Measurements from ENCODE around the gene HIPK1.
"Not testable (repeated sequence)": the region's sequence is repeated elsewhere in the genome, so short reads cannot be mapped to it uniquely, and the experiment has no call there.

Gene HIPK1

DNA sequence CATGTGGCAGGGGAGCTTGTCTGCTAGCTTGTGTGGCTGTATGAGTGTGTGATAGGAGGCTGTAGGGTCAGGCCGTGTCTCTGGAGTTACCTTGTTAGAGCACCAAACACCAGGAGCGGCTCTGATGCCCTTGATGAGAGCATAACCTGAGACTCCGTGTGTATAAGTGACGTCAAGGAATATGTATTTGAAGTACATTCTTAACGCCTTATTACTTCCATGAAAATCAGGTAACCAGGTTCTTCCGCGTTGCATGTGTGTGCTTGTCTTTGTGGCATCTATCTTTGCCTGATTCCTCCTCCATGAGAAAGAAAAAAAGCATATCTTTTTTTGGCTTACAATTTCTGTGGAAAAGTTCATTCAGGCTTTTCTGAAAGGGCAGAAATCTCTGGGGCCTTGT is 54.7 kb downstream of the HIPK1 start:
- DNase-seq: no peak

DNA sequence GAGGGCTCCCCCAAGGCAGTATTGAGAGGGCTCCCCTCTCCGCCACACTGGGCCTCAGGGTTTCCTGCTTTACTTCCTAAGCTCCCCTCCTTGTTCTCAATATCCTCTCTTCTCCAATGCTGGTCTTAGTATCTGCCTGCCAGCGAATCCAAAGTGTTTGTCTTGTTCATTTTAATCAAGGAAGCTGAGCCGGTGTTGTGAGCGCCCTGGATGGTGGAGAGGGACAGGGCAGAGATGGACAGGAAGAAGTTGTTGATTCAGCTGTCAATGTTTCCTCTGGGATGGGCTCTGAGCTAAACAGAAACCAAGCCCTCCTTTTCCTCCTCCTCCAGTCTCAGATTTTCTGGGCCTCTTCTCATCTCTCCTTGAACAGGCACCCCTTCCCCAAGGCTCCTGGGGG is 55.6 kb downstream of the HIPK1 start:
- no peak for DNase-seq

DNA sequence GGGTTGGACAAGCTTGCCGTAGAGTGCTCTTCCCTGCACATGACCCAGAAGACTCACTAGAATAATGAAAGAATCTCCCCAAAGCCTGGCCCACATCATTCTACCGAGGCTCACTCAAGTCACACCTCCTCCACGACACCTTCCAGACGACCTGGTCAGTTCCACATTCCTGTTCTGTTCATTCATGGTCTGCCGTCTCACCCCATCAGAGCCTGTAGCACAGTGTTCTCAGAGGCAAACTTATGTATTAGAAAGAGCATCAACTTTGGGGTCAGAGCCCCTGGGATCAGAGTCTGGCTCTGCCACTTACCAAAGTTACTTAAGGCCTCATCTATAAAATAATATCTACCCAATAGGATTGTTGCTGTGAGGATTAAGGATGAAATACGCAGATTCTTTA is 57.7 kb downstream of the HIPK1 start:
- DNase-seq: no peak

DNA sequence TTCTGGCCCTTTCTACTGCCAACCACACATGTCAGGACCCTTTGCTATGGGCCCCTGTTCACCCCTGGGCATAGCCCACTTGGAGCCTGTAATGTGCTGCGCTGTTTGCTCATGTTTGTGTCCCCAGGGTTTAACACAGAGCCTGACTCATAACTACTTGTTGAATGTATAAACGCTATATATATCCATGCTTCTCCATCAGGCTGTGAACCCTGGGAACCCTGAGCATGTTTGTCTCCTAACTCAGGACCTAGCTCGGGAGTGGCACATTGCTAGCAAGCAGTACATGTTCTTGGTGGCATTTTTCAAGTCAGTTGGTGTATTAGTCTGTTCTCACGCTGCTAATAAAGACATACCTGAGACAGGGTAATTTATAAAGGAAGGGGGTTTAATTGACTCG is 58.1 kb downstream of the HIPK1 start:
- DNase-seq: no peak

DNA sequence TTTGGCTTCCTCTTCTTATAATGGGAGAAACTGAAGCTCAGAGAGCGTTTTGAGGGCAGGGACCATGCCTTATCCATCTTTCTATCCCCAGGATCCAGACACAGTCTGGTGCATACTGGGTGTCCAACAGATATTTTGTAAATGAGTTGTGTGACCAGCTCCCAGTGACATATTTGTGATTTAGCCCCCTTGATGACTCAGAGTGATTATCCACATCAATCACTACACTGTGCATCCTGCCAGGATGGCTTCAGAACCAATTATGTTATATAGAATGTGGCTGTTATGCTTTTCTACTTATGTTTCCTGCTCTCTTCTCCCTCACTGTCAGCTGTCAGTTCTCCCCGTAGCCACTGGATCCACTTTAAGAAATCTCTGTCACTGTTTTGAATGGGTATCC is 61.4 kb downstream of the HIPK1 start:
- DNase-seq: no peak

DNA sequence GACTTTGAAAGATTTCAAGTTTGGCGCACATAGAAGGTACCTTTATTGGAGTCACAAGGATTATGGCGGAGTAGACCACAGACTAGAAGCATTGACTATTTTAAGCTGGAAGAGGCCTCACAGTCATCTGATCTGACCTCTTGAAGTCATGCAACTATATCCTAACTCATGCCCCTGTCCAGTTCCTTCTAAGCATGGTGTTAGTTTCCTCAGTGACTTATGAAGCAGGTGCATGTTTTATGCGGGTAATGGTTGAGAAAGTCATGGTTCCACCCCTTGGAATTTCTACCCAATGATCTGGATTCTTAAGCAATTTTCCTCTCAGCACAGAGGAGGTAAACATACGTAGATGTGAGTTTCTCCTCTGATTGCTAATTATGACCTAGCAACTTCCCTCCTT is 61.8 kb downstream of the HIPK1 start:
- no peak for DNase-seq

DNA sequence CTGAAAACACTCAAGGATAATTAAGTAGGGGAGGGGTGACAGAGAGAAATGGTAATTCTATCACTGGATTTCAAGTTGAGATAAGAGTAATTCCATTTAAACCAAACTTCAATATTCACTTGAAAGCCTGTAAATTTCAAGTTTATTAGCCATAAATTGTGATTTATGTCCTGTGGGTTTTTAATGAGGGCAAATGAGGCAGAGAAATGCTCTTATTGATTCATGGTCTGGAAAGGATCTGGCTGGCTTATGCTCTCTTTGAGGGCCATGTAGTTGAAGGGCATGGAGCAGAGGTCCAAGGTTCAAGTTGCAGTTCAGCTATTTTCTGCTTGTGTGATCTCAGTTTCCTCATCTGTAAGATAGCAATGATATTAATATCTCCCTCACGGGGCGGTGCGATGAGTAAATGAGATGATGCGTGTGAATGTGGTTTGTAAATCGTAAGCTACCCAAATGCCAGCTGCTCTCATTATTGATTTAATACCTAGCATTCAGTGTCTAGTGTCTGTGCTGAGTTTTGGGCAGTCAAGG is 62.4 kb downstream of the HIPK1 start:
- no peak for DNase-seq

DNA sequence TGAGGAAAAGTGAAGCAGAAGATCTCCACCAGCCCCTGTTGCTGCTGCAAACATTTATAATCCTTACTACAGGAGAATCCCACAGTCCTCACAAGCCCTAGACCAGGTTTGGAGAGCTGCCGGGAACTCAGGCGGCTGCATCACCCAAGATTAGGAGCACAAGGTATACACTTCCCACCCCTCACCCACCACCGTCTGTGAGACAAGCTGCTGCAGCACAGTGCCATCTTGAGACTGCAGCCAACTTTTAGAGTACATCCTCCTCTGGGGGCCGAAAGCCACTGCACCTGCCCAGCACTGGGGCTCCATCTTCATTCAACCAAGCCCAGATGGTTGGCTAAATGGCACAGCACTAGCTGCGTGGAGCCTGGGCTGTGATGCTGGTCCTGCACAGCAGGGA is 63.9 kb downstream of the HIPK1 start:
- no peak for DNase-seq

DNA sequence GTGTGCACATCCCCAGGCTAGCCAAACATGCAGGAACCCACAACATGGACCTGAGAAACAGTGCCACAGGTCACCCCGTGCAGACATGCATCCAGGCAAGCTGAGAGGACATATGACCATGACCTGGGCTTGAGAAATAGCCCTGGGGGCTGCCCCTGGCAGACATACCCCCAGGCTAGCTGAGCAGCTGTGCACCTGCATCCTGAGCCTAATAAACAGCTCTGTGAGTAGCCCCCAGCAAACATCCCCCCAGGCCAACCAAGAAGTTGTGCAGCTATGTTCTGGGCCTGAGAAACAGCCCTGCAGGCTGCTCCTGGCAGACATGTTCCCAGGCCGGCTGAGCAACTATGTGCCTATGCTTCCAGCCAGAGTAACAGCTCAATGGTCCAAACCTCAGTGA is 64.6 kb downstream of the HIPK1 start:
- DNase-seq: no peak

DNA sequence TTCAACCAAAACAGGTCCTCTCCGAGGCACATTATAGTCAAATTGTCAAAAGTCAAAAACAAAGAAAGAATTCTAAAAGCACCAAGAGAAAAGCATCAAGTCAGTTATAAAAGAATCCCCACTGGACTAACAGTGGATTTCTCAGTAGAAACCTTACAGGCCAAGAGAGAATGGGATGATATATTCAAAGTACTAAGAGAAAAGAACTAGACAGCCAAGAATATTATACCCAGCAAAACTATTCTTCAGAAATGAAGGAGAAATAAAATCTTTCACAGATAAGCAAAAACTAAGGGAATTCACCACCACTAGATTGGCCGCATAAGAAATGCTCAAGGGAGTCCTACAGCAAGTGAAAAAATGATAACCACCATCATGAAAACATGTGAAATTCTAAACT is 66.3 kb downstream of the HIPK1 start:
- DNase-seq: no peak

DNA sequence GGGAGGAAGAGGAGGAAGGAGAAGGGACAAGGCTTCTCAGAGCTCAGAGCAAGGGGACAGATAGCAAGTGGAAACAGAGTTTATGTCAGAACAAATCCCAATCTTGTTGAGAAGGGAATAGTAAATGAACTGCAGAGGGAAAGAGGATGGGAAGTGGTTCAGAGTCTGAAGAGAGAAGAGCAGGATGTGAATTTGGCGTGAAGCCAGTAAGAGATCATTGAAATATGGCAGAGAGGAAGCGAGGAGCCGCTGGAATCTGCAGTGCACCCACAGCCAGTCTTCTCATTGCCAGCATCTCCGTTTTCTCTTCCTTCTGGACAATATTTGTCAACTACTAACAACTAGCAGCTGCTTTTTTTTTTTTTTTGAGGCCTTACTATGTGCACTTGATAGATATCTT is 69.2 kb downstream of the HIPK1 start:
- DNase-seq: peak in 1 of 6 experiments; percentile 8

DNA sequence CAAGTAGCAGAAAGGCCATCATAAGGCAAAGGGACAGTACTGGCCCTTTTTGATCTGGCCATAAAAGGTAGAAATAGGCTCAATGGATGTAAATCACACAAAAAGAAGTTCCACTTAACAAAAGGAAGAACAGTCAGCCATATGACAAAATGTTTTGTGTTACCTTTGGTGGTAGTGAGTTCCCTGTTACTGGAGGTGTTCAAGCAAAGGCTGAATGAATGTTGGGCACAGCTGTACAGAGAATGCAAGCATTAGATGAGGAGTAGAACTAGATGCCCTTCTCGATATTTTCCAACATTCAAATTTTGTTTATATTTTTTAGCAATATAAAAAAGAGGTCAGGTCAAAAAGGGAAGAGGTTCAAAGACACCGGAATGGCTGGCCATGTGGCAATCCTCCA is 70.1 kb downstream of the HIPK1 start:
- DNase-seq: no peak

DNA sequence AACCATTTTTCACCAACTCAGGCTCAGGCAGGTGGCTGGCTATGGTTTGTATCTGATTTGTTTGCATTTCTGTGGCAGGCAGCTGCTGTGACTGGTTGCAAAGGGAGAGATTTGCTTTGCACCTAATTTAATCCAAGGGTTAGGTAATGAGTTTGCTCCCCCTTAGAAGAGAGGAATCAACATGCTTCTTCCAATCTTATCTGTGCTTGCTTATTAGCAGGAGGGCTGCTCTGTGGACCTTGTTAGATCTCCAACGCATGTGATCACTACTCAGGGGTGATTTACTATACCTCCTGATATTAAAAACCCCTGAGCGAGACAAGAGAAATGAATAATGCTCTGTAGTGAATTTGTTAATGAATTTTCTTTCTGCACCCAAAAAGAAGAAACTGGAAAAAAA is 70.7 kb downstream of the HIPK1 start:
- DNase-seq: no peak

DNA sequence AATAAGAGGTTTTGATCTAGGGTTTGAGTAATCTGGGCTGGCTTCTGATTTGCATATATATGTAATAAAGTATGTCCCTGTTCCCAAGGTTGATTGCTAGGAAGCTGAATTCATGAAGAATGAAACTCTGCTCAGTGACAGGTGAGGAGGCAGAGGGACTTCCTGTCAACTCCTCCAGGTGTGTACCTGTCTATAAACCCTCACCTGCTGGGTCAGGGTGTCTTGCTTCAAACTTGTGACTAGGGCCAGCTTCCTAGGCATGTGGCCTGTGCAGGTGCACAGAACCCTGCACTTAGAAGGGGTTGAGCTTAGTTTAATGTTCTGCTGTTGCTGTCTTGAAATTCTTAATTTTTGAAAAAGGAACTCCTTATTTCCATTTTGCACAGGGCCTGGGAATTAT is 71.3 kb downstream of the HIPK1 start:
- no peak for DNase-seq

DNA sequence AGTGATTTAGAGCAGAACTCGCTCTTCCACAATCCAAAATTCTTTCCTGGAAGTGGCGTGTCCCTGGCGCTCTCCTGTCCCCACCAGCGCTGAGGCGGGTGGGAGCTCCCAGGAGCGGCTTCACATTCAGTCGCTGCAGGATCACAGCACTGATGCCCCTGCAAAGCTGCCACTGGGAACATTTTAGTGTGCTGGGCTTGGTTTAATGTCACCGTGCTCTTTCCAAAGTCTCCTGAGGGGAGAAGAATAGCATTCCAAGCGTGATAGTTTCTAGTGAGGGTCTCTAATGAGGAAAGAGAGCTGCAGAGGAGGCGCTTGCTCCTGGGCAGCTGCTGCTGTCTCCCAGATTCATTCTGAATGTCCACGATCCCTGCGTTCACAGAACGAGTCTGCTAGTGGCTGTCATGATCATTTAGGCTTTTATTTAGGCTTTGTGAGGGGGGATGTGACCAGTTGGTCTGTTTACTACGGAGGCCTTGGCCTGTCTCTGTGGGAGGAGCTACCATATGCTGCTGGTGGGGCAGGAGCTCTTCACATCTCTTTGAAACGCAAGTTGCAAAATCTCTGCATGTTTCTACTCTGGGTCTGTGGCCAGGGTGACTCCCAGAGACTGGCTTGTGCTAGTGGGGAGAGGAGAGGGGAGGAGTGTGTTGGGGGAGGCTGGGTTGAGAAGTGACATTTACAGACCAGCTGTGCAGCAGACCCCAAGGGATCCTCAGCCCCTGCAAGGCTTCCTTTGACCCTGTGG is 73.5 kb downstream of the HIPK1 start:
- DNase-seq: no peak

DNA sequence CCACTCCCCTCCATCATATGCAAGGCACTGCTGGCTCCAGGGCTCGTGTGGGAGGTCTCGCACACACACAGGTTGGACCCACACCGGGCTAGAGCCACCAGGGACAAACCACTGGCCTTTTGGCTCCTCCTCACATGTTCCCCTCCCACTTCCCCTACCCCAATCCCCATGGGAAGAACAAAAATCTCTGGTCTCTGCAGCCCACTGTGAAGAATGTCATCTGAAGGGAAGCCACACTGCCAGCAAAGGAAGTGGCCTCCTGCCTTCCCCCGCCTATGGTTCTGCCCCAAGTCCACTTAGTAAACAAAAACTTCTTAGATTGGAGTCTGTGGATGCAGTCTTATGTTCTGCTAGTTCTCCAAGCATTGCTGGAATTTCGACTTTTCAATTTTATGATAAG is 74.3 kb downstream of the HIPK1 start:
- no peak for DNase-seq

DNA sequence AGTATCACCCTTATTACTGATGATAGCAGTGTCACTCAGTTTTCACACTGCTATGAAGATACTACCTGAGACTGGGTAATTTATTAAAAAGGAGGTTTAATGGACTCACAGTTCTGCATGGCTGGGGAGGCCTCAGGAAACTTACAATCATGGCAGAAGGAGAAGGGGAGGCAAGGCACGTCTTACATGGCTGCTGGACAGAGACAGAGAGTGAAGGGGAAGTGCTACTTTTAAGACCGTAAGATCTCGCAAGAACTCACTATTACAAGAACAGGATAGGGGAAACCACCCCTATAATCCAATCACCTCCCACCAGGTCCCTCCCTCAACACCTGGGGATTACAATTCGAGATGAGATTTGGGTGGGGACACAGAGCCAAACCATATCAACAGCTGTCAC is 77.7 kb downstream of the HIPK1 start:
- DNase-seq: not testable (repeated sequence)

DNA sequence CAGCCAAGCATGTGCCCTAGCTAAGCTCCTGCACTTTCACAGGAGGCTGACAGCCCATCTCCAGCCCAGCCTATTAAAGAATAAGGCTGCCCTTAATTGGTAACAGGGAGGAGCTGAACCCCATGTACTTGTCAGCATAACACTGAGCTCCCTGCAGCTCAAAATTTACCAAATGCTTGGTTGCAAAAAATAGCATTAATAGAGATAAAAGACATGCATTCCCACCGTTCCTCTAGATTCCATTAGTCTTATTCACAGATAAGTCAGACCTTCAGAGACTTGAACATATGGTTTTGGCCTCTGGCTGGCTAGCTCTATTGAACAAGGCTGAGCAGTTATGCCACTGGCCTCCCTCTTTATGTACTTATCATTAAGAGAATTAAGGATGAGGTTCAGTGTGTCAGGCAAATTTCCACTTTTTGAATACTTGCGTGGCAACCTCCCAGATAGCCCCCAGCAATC is 79.4 kb downstream of the HIPK1 start:
- DNase-seq: no peak

DNA sequence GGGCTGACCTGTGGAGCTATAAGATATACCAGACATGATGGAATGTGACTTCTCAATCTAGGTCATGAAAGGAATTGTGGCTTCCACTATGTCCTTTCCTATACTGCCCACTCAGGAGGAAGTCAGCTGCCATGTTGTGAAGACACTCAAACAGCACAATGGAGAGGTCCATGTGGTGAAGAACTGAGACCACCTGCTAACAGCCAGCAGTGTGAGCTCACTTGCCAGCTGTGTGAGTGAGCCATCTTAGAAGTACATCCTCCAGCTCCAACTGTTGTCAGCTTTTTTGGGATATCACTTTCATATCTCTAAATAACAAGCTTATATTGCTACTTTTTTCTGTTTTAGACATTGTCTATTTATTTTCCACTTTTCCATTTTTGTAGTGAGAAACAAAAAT is 79.9 kb downstream of the HIPK1 start:
- no peak for DNase-seq

DNA sequence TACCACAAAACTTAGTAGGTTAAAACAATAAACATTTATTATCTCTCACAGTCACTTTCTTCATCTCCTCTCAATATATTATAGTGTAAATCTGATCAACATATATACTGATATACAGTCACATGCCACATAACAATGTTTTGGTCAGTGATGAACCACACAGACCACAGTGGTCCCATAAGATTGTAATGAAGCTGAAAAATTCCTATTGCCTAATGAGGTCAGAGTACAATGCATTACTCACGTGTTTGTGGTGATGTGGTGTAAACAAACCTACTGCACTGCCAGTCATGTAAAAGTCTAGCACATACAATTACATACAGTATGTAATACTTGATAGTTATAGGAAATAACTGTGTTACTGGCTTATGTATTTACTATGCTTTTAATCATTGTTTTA is 80.3 kb downstream of the HIPK1 start:
- no peak for DNase-seq

DNA sequence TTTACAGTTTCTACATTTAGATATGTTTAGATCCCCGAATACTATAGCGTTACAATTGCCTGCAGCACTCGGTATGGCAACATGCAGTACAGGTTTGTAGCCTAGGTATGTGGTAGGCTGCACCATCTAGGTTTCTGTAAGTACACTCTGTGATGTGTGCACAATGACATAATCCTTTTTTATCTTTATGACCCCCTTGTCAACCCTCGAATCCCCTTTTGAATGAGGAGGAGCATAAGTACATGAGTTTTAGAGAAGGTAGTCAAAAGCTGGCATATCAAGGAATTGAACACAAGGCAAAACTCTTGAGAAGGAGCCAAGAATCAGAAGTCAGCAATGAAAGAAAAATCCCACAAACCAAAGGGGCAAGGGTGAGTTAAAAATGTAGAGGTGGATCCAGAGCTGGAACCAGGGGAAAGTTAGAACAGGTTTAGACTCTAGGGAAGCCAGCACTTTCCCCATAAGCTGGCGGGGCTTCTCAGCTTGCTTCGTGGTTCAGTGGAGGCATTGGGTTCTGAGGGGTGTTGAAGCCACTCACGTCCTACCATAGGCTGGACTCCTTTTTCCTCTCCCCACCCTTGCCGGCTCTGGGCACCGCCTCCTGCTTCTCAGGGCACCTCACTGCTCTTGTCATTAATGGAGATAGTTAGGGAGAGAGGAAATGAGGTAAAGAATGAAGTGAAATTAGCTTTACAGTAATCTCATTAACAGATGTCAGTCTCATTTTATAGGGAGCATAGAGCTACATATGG is 81.5 kb downstream of the HIPK1 start:
- DNase-seq: no peak

DNA sequence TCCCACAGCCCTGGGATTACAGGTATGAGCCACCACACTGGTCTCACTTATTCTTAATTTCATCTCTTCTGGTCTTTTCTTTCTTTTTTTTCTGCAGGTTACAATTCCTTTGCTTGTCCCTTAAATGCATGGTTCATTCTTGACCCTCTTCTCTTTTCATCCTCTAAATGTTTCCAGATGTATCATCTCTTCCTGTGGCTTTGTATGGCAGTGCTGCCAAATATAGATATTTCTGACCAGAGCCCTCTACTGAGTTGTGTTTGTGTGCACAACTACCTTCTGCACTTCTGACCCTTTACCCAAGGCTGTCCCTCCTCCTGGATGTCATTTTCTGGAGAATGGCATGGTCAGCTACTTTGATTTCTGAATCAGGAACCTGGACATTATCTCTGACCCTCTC is 82.7 kb downstream of the HIPK1 start:
- no peak for DNase-seq

DNA sequence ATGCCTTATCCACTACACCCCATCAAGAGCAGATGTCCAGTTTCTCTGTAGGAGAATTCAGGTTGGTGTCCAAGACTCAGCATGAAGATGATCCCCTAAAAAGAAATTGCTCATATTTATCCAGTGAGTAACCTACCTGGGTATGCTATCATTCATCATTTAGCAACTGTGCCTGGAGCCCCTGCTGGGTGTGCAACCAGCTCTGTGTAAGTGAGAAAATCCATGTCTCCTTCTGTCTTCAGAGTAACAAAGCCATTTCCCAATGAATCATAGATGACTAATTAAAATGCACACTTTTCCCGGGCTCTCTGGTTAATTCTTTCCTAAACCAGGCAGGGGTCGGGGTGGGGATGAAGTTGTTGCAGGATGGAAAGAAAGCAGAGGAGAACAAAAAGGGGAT is 86.0 kb downstream of the HIPK1 start:
- DNase-seq: no peak

DNA sequence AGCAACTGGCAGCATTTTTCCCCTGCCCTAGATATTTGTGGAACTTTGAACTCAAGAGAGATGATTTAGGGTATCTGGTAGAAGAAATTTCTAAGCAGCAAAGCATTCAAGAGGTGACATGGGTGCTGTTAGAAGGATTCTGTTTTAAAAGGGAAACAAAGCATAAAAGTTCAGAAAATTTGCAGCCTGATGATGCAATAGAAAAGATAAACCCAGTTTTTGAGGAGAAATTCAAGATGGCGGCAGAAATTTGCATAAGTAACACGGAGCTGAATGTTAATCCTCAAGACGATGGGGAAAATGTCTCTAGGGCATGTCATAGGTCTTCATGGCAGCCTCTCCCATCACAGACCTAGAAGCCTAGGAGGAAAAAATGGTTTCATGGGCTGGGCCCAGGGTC is 90.6 kb downstream of the HIPK1 start:
- not testable (repeated sequence) for DNase-seq

Data from stimulated activated naive CD4-positive, alpha-beta T cell (primary cell).